Loucy (cell line): ENCODE data around the gene KIAA1549.

Experiments
- EZH2phosphoT487 ChIP-seq: fragments of 200-600 bp; IDR thresholded peaks from 2 replicates; pipeline ENCODE4 v1.6.1; 2018; ENCODE audit warnings: antibody characterized with exemption, mild to moderate bottlenecking, moderate library complexity, borderline replicate concordance
- TF ChIP-seq, protein P1 (sequence below): fragments of 200-600 bp; sonication (generic); conservative IDR thresholded peaks from 2 replicates; pipeline ENCODE4 v1.5.1; 2014; ENCODE audit warnings: mild to moderate bottlenecking, antibody characterized with exemption, low read length

- TF ChIP-seq, protein P1, sequence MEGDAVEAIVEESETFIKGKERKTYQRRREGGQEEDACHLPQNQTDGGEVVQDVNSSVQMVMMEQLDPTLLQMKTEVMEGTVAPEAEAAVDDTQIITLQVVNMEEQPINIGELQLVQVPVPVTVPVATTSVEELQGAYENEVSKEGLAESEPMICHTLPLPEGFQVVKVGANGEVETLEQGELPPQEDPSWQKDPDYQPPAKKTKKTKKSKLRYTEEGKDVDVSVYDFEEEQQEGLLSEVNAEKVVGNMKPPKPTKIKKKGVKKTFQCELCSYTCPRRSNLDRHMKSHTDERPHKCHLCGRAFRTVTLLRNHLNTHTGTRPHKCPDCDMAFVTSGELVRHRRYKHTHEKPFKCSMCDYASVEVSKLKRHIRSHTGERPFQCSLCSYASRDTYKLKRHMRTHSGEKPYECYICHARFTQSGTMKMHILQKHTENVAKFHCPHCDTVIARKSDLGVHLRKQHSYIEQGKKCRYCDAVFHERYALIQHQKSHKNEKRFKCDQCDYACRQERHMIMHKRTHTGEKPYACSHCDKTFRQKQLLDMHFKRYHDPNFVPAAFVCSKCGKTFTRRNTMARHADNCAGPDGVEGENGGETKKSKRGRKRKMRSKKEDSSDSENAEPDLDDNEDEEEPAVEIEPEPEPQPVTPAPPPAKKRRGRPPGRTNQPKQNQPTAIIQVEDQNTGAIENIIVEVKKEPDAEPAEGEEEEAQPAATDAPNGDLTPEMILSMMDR: no peak
- no peak for TF ChIP-seq EZH2phosphoT487
Observed at GRCh38 chr7:138861051-138861450, 120.1 kb downstream of the KIAA1549 start.
